HG02642 (cell line): ENCODE measurements around the gene TMEM74B.

Experiments used
- ATAC-seq: cut with Tn5 transposase; IDR thresholded peaks from one replicate; pipeline ENCODE4 v1.9.1; 2021; ENCODE audit warnings: mild to moderate bottlenecking; ENCODE audit not compliant: unreplicated experiment, poor library complexity

The TMEM74B gene

GRCh38 chr20:1184260-1184637 lies 532 bp downstream of the TMEM74B start:
- ATAC-seq, result no peak

- ATAC-seq, result no peak
Observed at GRCh38 chr20:1183153-1183552, 1.6 kb downstream of the TMEM74B start.

- ATAC-seq, result no peak
Observed at GRCh38 chr20:1182106-1182505, 2.7 kb downstream of the TMEM74B start.

- no peak for ATAC-seq
Observed at GRCh38 chr20:1180949-1181348, 3.8 kb downstream of the TMEM74B start.

GRCh38 chr20:1178623-1179022 lies 6.2 kb downstream of the TMEM74B start:
- ATAC-seq, result no peak

- no peak for ATAC-seq
Observed at GRCh38 chr20:1178103-1178502, 6.7 kb downstream of the TMEM74B start.

GRCh38 chr20:1177680-1178079 lies 7.1 kb downstream of the TMEM74B start:
- ATAC-seq, result no peak

- no peak for ATAC-seq
Observed at GRCh38 chr20:1174787-1175186, 10.0 kb downstream of the TMEM74B start.

GRCh38 chr20:1173698-1174097 lies 11.1 kb downstream of the TMEM74B start:
- no peak for ATAC-seq

- no peak for ATAC-seq
Observed at GRCh38 chr20:1171461-1172093, 13.2 kb downstream of the TMEM74B start.

GRCh38 chr20:1169224-1169623 lies 15.6 kb downstream of the TMEM74B start:
- no peak for ATAC-seq

GRCh38 chr20:1166948-1167720 lies 17.6 kb downstream of the TMEM74B start:
- no peak for ATAC-seq

- no peak for ATAC-seq
Observed at GRCh38 chr20:1165941-1166340, 18.8 kb downstream of the TMEM74B start.

- ATAC-seq, result no peak
Observed at GRCh38 chr20:1165521-1165920, 19.3 kb downstream of the TMEM74B start.

GRCh38 chr20:1164871-1165270 lies 19.9 kb downstream of the TMEM74B start:
- ATAC-seq, result no peak

GRCh38 chr20:1163653-1164052 lies 21.1 kb downstream of the TMEM74B start:
- ATAC-seq, result no peak

GRCh38 chr20:1163105-1163504 lies 21.7 kb downstream of the TMEM74B start:
- no peak for ATAC-seq

- no peak for ATAC-seq
Observed at GRCh38 chr20:1160991-1161390, 23.8 kb downstream of the TMEM74B start.

GRCh38 chr20:1160496-1160895 lies 24.3 kb downstream of the TMEM74B start:
- no peak for ATAC-seq

- ATAC-seq, result no peak
Observed at GRCh38 chr20:1155342-1155741, 29.4 kb downstream of the TMEM74B start.

- ATAC-seq, result no peak
Observed at GRCh38 chr20:1154691-1155090, 30.1 kb downstream of the TMEM74B start.

- ATAC-seq, result no peak
Observed at GRCh38 chr20:1154226-1154625, 30.6 kb downstream of the TMEM74B start.
